Measurements from ENCODE around the gene GRID2IP.

GRID2IP gene

DNA sequence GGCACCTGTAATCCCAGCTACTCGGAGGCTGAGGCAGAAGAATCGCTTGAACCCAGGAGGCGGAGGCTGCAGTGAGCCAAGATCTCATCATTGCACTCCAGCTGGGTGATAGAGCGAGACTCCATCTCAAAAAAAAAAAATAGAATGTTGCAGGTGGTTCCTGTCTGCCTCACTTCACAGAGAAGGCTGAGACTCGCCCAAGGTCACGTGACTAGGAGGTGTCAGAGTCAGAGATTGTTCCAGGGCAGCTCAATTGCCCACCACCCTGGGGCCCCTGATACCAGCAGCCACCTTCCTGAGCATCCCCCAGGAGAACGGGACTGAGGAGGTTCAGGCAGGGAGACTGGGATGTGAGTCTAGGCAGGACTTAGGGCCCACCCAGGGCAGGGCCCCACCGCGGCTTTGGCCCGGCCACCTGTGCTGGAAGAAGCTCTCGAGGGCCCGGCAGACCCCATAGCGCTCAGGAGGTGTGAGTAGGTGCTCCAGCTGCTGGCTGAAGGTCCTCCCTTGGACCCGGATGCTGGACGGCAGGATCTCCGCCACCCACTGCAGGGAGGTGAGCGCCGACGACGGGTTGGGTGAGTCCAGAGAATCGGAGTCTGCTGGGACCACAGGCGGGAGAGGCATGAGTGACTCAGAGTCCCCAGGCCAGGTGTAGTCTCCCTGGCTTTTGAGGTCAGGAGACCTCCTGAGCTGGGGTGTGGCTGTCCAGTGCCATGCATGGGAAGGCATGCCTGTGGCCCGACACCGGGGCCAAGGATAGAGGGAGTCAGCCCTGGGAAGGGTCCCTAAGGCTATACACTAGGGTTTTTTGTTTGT is 30.9 kb downstream of the GRID2IP start:
- DNase-seq (ENCODE audit: low read depth): no peak

- peak; percentile 74 for DNase-seq (ENCODE audit: low read depth)
Measured at GRCh38 chr7:6516387-6516983, 34.8 kb downstream of the GRID2IP start.

DNA sequence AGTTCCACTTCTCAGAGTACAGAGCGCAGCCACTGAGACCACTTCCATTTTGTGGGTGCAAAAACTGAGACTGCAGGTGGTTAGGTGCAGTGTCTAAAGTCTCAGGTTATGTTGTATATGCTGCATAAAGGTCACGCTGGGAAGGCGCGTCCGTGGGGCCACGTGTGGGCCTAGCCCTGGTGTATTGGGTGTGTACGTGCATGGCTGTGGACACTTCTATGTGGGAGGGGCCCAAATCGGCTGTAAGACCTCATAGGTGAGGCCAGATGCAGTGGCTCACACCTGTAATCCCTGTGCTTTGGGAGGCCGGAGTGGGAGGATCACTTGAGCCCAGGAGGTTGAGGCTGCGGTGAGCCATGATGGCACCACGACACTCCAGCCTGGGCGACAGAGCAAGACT is 37.7 kb downstream of the GRID2IP start:
- DNase-seq (ENCODE audit: low read depth): no peak

GRCh38 chr7:6512892-6513291 is 38.4 kb downstream of the GRID2IP start:
- DNase-seq (ENCODE audit: low read depth): no peak

GRCh38 chr7:6510476-6511133 is 40.7 kb downstream of the GRID2IP start:
- no peak for DNase-seq (ENCODE audit: low read depth)

DNA sequence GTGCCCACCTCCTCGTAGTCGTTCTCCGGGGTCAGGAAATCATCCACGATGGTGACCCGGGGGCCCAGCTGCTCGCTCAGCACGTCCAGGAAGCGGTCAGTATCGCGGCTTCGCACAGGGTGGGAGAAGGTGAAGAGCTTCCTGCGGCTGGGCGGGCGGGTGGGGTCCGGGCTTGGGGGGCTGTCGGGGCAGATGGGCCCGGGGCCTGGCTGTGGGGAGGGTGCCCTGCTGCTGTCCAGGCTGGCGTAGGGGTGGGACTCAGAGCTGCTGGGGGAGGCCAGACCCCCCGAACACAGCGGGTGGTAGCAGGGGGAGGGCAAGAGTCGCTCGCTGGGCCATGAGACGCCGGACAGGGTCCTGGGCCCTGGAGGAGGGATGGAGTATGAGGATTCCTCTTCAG is 42.3 kb downstream of the GRID2IP start:
- no peak for DNase-seq (ENCODE audit: low read depth)

DNA sequence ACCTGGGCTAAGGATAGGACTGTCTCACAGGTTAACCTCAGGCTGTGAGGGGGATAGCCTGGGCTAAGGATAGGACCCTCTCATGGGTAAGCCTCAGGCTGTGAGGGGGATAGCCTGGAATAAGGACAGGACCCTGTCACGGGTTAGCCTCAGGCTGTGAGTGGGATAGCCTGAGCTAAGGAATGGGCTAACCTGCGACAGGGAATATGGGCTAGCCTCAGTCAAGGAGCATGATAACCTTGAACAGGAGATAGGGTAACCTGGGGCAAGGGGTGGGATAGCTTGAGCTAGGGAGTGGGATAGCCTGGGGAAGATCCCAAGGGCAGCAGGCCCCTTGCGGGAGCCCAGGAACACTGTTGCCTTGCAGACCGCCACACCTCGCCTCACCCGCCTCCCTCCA is 42.7 kb downstream of the GRID2IP start:
- no peak for DNase-seq (ENCODE audit: low read depth)

GRCh38 chr7:6507906-6508305 is 43.4 kb downstream of the GRID2IP start:
- DNase-seq (ENCODE audit: low read depth): no peak

GRCh38 chr7:6505685-6506559 is 45.3 kb downstream of the GRID2IP start:
- DNase-seq (ENCODE audit: low read depth): no peak

- DNase-seq (ENCODE audit: low read depth): no peak
Measured at GRCh38 chr7:6504996-6505395, 46.3 kb downstream of the GRID2IP start.

GRCh38 chr7:6502886-6503285 is 48.4 kb downstream of the GRID2IP start:
- DNase-seq (ENCODE audit: low read depth): no peak

DNA sequence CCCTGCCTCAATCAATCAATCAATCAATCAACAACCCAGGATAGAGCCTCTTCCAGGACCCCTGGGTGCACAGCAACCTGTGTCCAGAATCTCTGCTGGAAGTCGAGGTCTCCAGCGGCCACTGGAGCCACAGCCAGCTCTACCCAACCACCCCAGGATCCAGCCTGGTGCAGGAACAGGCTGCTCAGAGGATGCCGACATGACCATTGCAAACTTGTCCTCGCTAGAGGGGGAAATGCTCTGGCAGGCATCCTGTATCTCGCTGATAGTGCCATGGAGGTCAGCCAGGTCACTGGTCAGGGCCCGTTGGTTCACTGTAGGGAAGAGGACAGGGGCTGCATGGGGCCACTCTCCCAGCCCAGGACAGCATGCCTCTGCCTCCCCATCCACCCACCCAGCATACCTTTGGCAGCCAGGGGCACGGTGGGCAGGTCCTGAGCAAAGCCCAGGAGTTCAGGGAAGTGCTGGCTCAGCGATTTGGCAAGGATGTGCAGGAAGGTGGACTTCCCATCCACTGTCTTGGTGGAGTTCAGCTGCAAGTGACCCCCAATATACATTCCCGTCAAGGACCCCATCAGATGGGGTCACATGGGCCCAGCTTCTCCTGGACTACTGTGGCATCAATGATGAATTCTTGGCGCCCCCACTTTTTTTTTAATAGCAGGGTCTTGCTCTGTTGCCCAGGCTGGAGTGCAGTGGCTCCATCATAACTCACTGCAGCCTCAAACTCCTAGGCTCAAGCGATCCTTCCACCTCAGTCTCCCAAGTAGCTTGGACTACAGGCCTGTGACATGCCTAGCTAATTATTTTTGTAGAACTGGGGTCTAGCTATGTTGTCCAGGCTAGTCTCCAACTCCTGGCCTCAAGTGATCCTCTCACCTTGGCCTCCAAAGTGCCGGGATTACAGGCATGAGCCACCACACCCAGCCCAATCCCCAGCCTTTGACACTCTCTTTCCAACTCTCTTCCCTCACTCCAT is 49.4 kb downstream of the GRID2IP start:
- DNase-seq (ENCODE audit: low read depth): no peak

- DNase-seq (ENCODE audit: low read depth): no peak
Measured at GRCh38 chr7:6500691-6501090, 50.6 kb downstream of the GRID2IP start.

GRCh38 chr7:6497994-6498393 is 53.3 kb downstream of the GRID2IP start:
- no peak for DNase-seq (ENCODE audit: low read depth)

DNA sequence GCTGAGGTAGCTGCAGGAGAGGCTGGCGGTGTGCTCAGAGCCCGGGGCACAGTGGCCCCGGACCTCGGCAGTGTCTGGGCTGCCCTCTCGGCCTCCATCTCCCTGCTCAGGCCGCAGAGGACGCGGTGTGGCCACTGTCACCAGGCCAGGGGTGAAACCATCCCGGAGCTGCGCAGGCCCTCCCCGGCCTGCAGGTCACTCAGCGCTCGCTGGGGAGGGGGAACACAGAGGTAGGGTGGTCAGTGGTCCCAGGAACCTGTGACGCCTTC is 53.7 kb downstream of the GRID2IP start:
- DNase-seq (ENCODE audit: low read depth): no peak

GRCh38 chr7:6496842-6497636 is 54.2 kb downstream of the GRID2IP start:
- DNase-seq (ENCODE audit: low read depth): no peak

DNA sequence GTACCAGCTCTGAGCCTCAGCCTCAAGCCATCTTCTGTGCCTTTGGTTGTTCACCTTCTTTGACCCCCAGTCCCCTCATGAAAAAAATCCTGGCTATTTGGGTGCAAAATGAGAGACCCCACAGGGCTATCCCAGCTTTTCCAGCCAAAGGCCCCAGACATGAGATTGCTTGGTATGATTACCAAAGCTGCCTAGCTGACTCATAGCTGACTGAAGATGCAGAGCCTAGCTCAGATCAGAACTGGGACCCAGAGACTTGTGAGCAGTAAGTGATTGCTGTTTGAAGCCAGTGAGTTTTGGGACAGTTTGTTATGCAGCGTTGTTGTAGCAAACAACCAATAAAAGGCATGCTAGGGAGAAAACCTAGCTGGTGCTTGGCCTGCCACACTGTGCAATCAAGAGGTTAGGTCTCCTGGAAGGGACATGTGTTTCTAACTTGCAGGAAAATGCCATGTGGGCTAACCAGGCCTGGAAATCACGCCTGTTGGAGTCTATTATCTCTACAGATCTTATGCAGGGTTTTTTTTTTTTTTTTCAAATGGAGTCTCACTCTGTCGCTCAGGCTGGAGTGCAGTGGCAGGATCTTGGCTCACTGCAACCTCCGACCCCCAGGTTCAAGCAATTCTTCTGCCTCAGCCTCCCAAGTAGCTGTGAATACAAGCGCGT is 55.5 kb downstream of the GRID2IP start:
- no peak for DNase-seq (ENCODE audit: low read depth)

DNA sequence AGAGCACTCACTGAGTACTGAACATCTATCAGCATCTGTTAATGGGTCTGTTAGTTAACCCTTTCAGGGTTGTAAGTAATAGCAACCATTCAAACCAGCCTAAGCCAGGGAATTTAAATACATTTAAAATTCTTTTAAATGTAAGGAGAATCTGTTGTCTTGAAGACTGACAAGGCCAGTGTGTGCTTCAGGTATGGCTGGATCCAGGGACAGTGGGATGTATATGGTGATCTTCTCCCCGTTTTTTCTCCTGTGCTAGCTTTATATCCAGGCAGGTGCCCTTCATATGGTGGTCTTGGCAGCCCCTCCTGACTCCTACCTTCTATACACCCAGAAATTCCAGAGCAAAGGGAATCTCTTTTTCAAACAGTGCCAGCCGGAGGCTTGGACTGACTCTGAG is 56.9 kb downstream of the GRID2IP start:
- no peak for DNase-seq (ENCODE audit: low read depth)

GRCh38 chr7:6491194-6491593 is 60.1 kb downstream of the GRID2IP start:
- no peak for DNase-seq (ENCODE audit: low read depth)

GRCh38 chr7:6489612-6490011 is 61.6 kb downstream of the GRID2IP start:
- DNase-seq (ENCODE audit: low read depth): no peak

All from fibroblast of the conjunctiva (primary cell).